ENCODE data around the gene AKR1E2.

AKR1E2 gene

GRCh38 chr10:4847561-4848355 is 21.8 kb downstream of the AKR1E2 start:
- DNase-seq = no peak

- DNase-seq = no peak
These were observed 22.5 kb downstream of the AKR1E2 start for GRCh38 chr10:4848356-4849041.

- DNase-seq = no peak
These were observed 23.0 kb downstream of the AKR1E2 start for GRCh38 chr10:4849042-4849402.

- DNase-seq = peak; percentile 31
These were observed 23.7 kb downstream of the AKR1E2 start for GRCh38 chr10:4849555-4850242.

GRCh38 chr10:4850397-4850796 is 24.4 kb downstream of the AKR1E2 start:
- DNase-seq = no peak

- DNase-seq = no peak
These were observed 25.2 kb downstream of the AKR1E2 start for GRCh38 chr10:4851176-4851575.

GRCh38 chr10:4851846-4852245 is 25.8 kb downstream of the AKR1E2 start:
- no peak for DNase-seq

- no peak for DNase-seq
These were observed 40.1 kb downstream of the AKR1E2 start for GRCh38 chr10:4865945-4866661.

- no peak for DNase-seq
These were observed 41.1 kb downstream of the AKR1E2 start for GRCh38 chr10:4867109-4867519.

- no peak for DNase-seq
These were observed 41.7 kb downstream of the AKR1E2 start for GRCh38 chr10:4867520-4868356.

GRCh38 chr10:4868357-4868657 is 42.3 kb downstream of the AKR1E2 start:
- no peak for DNase-seq

GRCh38 chr10:4882704-4883078 is 56.7 kb downstream of the AKR1E2 start:
- DNase-seq = no peak

- DNase-seq = no peak
These were observed 57.2 kb downstream of the AKR1E2 start for GRCh38 chr10:4883079-4883739.

GRCh38 chr10:4885162-4885561 is 59.2 kb downstream of the AKR1E2 start:
- DNase-seq = no peak

GRCh38 chr10:4887501-4887900 is 61.5 kb downstream of the AKR1E2 start:
- no peak for DNase-seq

GRCh38 chr10:4888236-4888635 is 62.2 kb downstream of the AKR1E2 start:
- DNase-seq = no peak

GRCh38 chr10:4889959-4890358 is 64.0 kb downstream of the AKR1E2 start:
- DNase-seq = no peak

GRCh38 chr10:4892681-4893080 is 66.7 kb downstream of the AKR1E2 start:
- no peak for DNase-seq

GRCh38 chr10:4894335-4894734 is 68.3 kb downstream of the AKR1E2 start:
- DNase-seq = no peak
